Stomach (tissue), 9 donors: ENCODE measurements around the gene LRRC4C. TPM values are rescaled to one million over a fixed set of nuclear protein-coding genes. Genes with fewer than 3 reads are reported as not detected.

Experiments used
- DNase-seq, 2 donors: peaks; one replicate each; pipeline versions ENCODE4 v3.0.0 to v3.0.0-alpha.2; 2013 to 2019
- H3K27ac ChIP-seq, 5 donors: fragments of 200-600 bp in 4 of 5; sonication (generic) in 4 of 5; one replicate each; pipeline ENCODE4 v1.5.1; 2013 to 2019; ENCODE audit warnings: mild to moderate bottlenecking in 1 of 5, moderate library complexity in 1 of 5
- H3K27me3 ChIP-seq, 3 donors: fragments of 200-600 bp; sonication (generic); one replicate each; pipeline ENCODE4 v1.5.1; 2017 to 2019; ENCODE audit warnings: mixed run types in 1 of 3
- H3K36me3 ChIP-seq, 4 donors: fragments of 200-600 bp; sonication (generic); 1 replicate in 3 of 4; 2 replicates in 1 of 4; pipeline ENCODE4 v1.5.1; 2016 to 2019
- H3K4me1 ChIP-seq, 4 donors: fragments of 200-600 bp; sonication (generic); one replicate each; pipeline ENCODE4 v1.5.1; 2016 to 2019
- H3K4me3 ChIP-seq, 4 donors: fragments of 200-600 bp; sonication (generic) in 3 of 4; one replicate each; pipeline ENCODE4 v1.5.1; 2016 to 2019; ENCODE audit warnings: mild to moderate bottlenecking in 1 of 4
- H3K9me3 ChIP-seq, 4 donors: fragments of 200-600 bp; sonication (generic); one replicate each; pipeline ENCODE4 v1.5.1; 2016 to 2019
- CTCF ChIP-seq, 7 experiments: fragments of 450-650 bp in 4 of 7; fragments of 200-600 bp in 3 of 7; sonication (generic) in 3 of 7; IDR thresholded peaks; one replicate each; pipeline ENCODE4 v1.5.1; 2016 to 2019; ENCODE audit warnings: antibody characterized with exemption in 7 of 7, control low read depth in 2 of 7, mild to moderate bottlenecking in 1 of 7
- EP300 ChIP-seq: sonication (generic); formaldehyde crosslinking; IDR thresholded peaks from one replicate; pipeline ENCODE4 v1.6.1; 2017; ENCODE audit warnings: antibody characterized with exemption
- POLR2A ChIP-seq, 4 donors: fragments of 450-650 bp; IDR thresholded peaks; one replicate each; pipeline ENCODE4 v1.6.1; 2016; ENCODE audit warnings: antibody characterized with exemption in 4 of 4, control low read depth in 2 of 4, mild to moderate bottlenecking in 1 of 4, moderate library complexity in 1 of 4
- POLR2AphosphoS5 ChIP-seq, 3 donors: sonication (generic); formaldehyde crosslinking; IDR thresholded peaks; one replicate each; pipeline ENCODE4 v1.6.1; 2016; ENCODE audit warnings: antibody characterized with exemption in 3 of 3
- WGBS, 5 donors: extraction: QIAGEN DNeasy Blood & Tissue Kit in 3 of 5; methylation state at CpG; one replicate each; pipeline versions ENCODE4 v1.1.5 to v1.1.7; 2013 to 2018; 5-methylcytosine and 5-hydroxymethylcytosine counted together
- intact Hi-C: fragments of 100-400 bp; cut with DNase I; formaldehyde crosslinking; loops from one replicate; pipeline ENCODE4 v1.15.1; 2023; ENCODE audit warnings: low total_unique reads
- polyA plus RNA-seq, 3 donors: library from polyadenylated mRNA; stranded (reverse); fragments of 200-250 nt; gene quantifications; one replicate each; pipeline ENCODE4 v1.2.3, GENCODE V29; 2013
- total RNA-seq, 5 donors: library from RNA; depleted of rRNA; stranded (reverse); fragments of >200 nt; gene quantifications; one replicate each; pipeline versions ENCODE4 v1.1.0 to v1.2.3, GENCODE V29; 2014 to 2016
- donor health status: healthy with polysubstance abuse.
- donor health status: Bipolar disorder and iron deficiency.
- donor health status: healthy.

The LRRC4C gene
- total and polyA plus RNA-seq, 8 donors = 0.31 to 3.3 (median 0.45) TPM; not detected in 4

- Histone ChIP-seq H3K9me3 (no peaks in the 10 kb centered on the region), H3K4me3 (no peak overlapping the region), H3K27ac (no peak overlapping the region), H3K36me3 (no peaks in the 10 kb centered on the region), H3K4me1 (no peaks in the 10 kb centered on the region), H3K27me3 (no peaks in the 10 kb centered on the region)
- 69 to 82% (median 76%) methylated on average over 2 of the region's 2 CpGs for WGBS, 5 donors
- intact Hi-C loops = no loop called here
- no peak for TF ChIP-seq POLR2A (IDR thresholded peaks at IDR 0.05)
- TF ChIP-seq POLR2AphosphoS5 (IDR thresholded peaks at IDR 0.05) = no peak
- TF ChIP-seq EP300 = no peak
- DNase-seq = no peak
Measured at GRCh38 chr11:40139536-40139935, 1319.9 kb downstream of the LRRC4C start.

- intact Hi-C loops = no loop called here
- no peak overlapping the region for H3K27ac ChIP-seq
- DNase-seq = peak in 1 of 2 donors; percentile 16
- no peaks in the 10 kb centered on the region for H3K4me1 ChIP-seq
- 74 to 85% (median 82%) methylated on average over 3 of the region's 3 CpGs for WGBS, 5 donors
- TF ChIP-seq POLR2AphosphoS5 (IDR thresholded peaks at IDR 0.05) = no peak
- TF ChIP-seq EP300 = no peak
- no peak for TF ChIP-seq CTCF (IDR thresholded peaks at IDR 0.05)
- no peak for TF ChIP-seq POLR2A (IDR thresholded peaks at IDR 0.05)
- H3K9me3 ChIP-seq = no peaks in the 10 kb centered on the region
- no peaks in the 10 kb centered on the region for H3K36me3 ChIP-seq
- no peaks in the 10 kb centered on the region for H3K27me3 ChIP-seq
- H3K4me3 ChIP-seq = no peak overlapping the region
Measured at GRCh38 chr11:40139066-40139465, 1320.4 kb downstream of the LRRC4C start.

- intact Hi-C loops = no loop called here
- no peaks in the 10 kb centered on the region for H3K27me3 ChIP-seq
- no peak for DNase-seq
- TF ChIP-seq CTCF (IDR thresholded peaks at IDR 0.05) (no peak), POLR2AphosphoS5 (IDR thresholded peaks at IDR 0.05) (no peak), POLR2A (IDR thresholded peaks at IDR 0.05) (no peak)
- H3K4me3 ChIP-seq = no peak overlapping the region
- H3K4me1 ChIP-seq = no peaks in the 10 kb centered on the region
- no peaks in the 10 kb centered on the region for H3K36me3 ChIP-seq
- 23 to 33% (median 24%) methylated on average over 1 of the region's 1 CpG for WGBS, 5 donors
- no peak overlapping the region for H3K27ac ChIP-seq
- no peaks in the 10 kb centered on the region for H3K9me3 ChIP-seq
Measured at GRCh38 chr11:40134820-40135570, 1324.5 kb downstream of the LRRC4C start.

GRCh38 chr11:40133498-40133897 lies 1326.0 kb downstream of the LRRC4C start:
- WGBS, 5 donors = 82 to 93% (median 90%) methylated on average over 3 of the region's 3 CpGs
- no peaks in the 10 kb centered on the region for H3K27me3 ChIP-seq
- no peaks in the 10 kb centered on the region for H3K4me1 ChIP-seq
- H3K27ac ChIP-seq = no peak overlapping the region
- no peaks in the 10 kb centered on the region for H3K36me3 ChIP-seq
- intact Hi-C loops = no loop called here
- no peaks in the 10 kb centered on the region for H3K9me3 ChIP-seq
- no peak for DNase-seq
- TF ChIP-seq POLR2AphosphoS5 (IDR thresholded peaks at IDR 0.05) (no peak), EP300 (no peak), CTCF (IDR thresholded peaks at IDR 0.05) (no peak), POLR2A (IDR thresholded peaks at IDR 0.05) (no peak)
- H3K4me3 ChIP-seq = no peak overlapping the region

GRCh38 chr11:40132912-40133311 lies 1326.5 kb downstream of the LRRC4C start:
- Histone ChIP-seq H3K4me3 (no peak overlapping the region), H3K27me3 (no peaks in the 10 kb centered on the region), H3K36me3 (no peaks in the 10 kb centered on the region), H3K27ac (no peak overlapping the region), H3K9me3 (no peaks in the 10 kb centered on the region), H3K4me1 (no peaks in the 10 kb centered on the region)
- TF ChIP-seq CTCF (IDR thresholded peaks at IDR 0.05) (no peak), POLR2A (IDR thresholded peaks at IDR 0.05) (no peak), POLR2AphosphoS5 (IDR thresholded peaks at IDR 0.05) (no peak), EP300 (no peak)
- intact Hi-C loops = no loop called here
- WGBS, 5 donors = 53 to 70% (median 59%) methylated on average over 3 of the region's 3 CpGs
- no peak for DNase-seq
